Activated naive CD4-positive, alpha-beta T cell treated with anti-CD3 and anti-CD28 coated beads for 36 hours (primary cell): Measurements from ENCODE around the gene CCDC34. TPM values are rescaled to one million over a fixed set of nuclear protein-coding genes. Genes with fewer than 3 reads are reported as not detected.
"Not testable (repeated sequence)": the region's sequence is repeated elsewhere in the genome, so short reads cannot be mapped to it uniquely, and the experiment has no call there.

Source experiments
- CTCF ChIA-PET: fragments of 350-600 bp; sonication (Branson Sonifier 250); formaldehyde crosslinking; loops from one replicate; lab custom pipeline; 2021; ENCODE audit warnings: antibody characterized with exemption; lab: Charles Lee
- DNase-seq: peaks from one replicate; pipeline ENCODE4 v3.0.0-alpha.2; 2020
- H3K27ac Mint-ChIP-seq: one replicate; pipeline ENCODE4 v1.8.0; 2021; ENCODE audit warnings: mild to moderate bottlenecking, mixed read lengths
- H3K27me3 Mint-ChIP-seq: one replicate; pipeline ENCODE4 v1.8.0; 2021; ENCODE audit warnings: low read depth, mixed read lengths
- H3K36me3 Mint-ChIP-seq: one replicate; pipeline ENCODE4 v1.8.0; 2021; ENCODE audit warnings: low read depth, mixed read lengths
- H3K4me1 Mint-ChIP-seq: one replicate; pipeline ENCODE4 v1.8.0; 2021; ENCODE audit warnings: low read depth, mixed read lengths
- H3K4me3 Mint-ChIP-seq: one replicate; pipeline ENCODE4 v1.8.0; 2021; ENCODE audit warnings: mild to moderate bottlenecking, moderate library complexity, mixed read lengths
- H3K9me3 Mint-ChIP-seq: one replicate; pipeline ENCODE4 v1.8.0; 2021; ENCODE audit warnings: mixed read lengths
- intact Hi-C: fragments of 100-400 bp; cut with micrococcal nuclease; formaldehyde crosslinking; loops from one replicate; pipeline ENCODE4 v1.15.1; 2023
- total RNA-seq, 2 experiments: library from RNA; stranded (reverse); gene quantifications; one replicate each; pipeline ENCODE4 v1.2.3, GENCODE V29; 2021

CCDC34 gene
- total RNA-seq, 2 experiments from 2014 or later: 28.2 to 29.9 TPM

DNA sequence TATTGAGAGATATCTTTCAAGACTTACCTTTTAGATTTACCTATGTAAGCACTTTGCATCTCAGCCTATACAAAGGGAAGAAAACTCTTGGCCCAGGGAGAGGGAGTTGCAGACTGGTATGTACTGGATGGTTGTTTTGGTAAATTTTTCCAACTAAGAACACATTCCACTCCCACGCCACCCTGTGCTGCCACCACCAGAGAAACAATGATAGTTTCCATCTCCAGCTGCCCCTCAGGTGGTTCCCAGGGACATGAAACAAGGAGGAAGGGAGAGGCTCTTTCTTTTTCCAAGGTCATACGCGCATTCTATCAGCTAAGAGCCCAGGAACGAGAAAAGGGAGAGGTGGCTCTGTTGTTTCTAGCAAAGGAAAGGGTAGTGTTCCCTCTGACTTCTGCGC, 34.4 kb downstream of the CCDC34 start:
- H3K36me3 Mint-ChIP-seq: peaks cover 2% of the 10 kb centered on the region
- no peak for DNase-seq

DNA sequence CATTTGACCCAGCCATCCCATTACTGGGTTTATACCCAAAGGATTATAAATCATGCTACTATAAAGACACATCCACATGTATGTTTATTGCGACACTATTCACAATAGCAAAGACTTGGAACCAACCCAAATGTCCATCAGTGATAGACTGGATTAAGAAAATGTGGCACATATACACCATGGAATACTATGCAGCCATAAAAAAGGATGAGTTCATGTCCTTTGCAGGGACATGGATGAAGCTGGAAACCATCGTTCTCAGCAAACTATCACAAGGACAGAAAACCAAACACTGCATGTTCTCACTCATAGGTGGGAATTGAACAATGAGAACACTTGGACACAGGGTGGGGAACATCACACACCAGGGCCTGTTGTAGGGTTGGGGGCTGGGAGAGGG, 36.0 kb downstream of the CCDC34 start:
- H3K27me3 Mint-ChIP-seq, H3K27ac Mint-ChIP-seq, H3K36me3 Mint-ChIP-seq, H3K9me3 Mint-ChIP-seq, H3K4me1 Mint-ChIP-seq, intact Hi-C loops, CTCF ChIA-PET, H3K4me3 Mint-ChIP-seq, DNase-seq: not testable (repeated sequence)

More for the DNA sequence above, 34.4 kb downstream of the CCDC34 start:
- Mint-ChIP-seq H3K4me3 (no peak overlapping the region), H3K27me3 (peaks cover 2% of the 10 kb centered on the region), H3K4me1 (no peaks in the 10 kb centered on the region), H3K27ac (no peak overlapping the region), H3K9me3 (peaks cover 9% of the 10 kb centered on the region)
- CTCF ChIA-PET: no interaction called here
- intact Hi-C loops: no loop called here

DNA sequence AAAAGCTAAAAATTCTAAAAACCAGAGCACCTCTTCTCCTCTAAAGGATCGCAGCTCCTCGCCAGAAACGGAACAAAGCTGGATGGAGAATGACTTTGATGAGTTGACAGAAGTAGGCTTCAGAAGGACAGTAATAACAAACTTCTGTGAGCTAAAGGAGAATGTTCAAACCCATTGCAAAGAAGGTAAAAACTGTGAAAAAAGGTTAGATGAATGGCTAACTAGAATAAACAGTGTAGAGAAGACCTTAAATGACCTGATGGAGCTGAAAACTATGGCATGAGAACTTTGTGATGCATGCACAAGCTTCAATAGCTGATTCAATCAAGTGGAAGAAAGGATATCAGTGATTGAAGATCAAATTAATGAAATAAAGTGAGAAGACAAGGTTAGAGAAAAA, 40.8 kb downstream of the CCDC34 start:
- H3K36me3 Mint-ChIP-seq, H3K4me1 Mint-ChIP-seq, H3K9me3 Mint-ChIP-seq, H3K27ac Mint-ChIP-seq, DNase-seq, CTCF ChIA-PET, H3K4me3 Mint-ChIP-seq, intact Hi-C loops, H3K27me3 Mint-ChIP-seq: not testable (repeated sequence)

DNA sequence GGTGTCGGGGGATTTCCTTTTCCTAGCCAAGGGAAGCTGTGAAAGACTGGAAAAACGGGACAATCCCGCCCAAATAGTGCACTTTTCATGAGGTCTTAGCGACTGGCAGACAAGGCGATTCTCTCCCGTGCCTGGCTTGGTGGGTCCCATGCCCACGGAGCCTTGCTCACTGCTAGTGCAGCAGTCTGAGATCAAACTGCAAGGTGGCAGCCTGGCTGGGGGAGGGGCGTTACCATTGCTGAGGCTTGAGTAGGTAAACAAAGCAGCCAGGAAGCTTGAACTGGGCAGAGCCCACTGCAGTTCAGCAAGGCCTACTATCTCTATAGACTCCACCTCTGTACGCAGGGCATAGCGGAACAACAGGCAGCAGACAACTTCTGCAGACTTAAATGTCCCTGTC, 41.7 kb downstream of the CCDC34 start:
- intact Hi-C loops, CTCF ChIA-PET, H3K27ac Mint-ChIP-seq: not testable (repeated sequence)

DNA sequence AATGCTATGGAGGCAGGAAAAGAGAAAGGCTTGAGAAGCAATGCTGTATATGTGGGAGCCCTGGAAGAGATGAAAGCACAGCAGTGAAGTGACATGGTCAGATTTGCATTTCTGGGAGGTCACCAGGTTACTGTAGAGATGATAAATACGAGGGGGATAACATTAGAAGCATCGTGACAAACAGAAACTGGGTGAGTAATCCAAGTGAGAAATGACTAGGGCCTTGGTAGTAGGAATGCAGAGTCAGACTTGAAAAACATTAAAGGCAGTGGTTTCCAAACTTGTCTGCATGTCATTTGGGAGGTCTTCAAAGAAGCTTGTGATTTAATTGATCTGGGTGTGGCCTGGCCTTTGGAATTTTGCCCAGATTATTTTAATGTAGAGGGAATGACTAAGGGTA, 43.9 kb downstream of the CCDC34 start:
- Mint-ChIP-seq H3K9me3 (no peaks in the 10 kb centered on the region), H3K27ac (no peak overlapping the region), H3K4me1 (peaks cover 9% of the 10 kb centered on the region), H3K27me3 (peaks cover 7% of the 10 kb centered on the region), H3K4me3 (no peak overlapping the region), H3K36me3 (no peaks in the 10 kb centered on the region)
- intact Hi-C loops: loop anchor here (1.0 to 5.0 kb wide), 3 partner anchors 18 to 153 kb away; partner anchors contain the start of genes CCDC34 and LGR4
- peak; percentile 23 for DNase-seq
- CTCF ChIA-PET: no interaction called here

More for the DNA sequence above, 41.7 kb downstream of the CCDC34 start:
- not testable (repeated sequence) for H3K4me1 Mint-ChIP-seq, H3K9me3 Mint-ChIP-seq, H3K36me3 Mint-ChIP-seq, H3K4me3 Mint-ChIP-seq, H3K27me3 Mint-ChIP-seq, DNase-seq

DNA sequence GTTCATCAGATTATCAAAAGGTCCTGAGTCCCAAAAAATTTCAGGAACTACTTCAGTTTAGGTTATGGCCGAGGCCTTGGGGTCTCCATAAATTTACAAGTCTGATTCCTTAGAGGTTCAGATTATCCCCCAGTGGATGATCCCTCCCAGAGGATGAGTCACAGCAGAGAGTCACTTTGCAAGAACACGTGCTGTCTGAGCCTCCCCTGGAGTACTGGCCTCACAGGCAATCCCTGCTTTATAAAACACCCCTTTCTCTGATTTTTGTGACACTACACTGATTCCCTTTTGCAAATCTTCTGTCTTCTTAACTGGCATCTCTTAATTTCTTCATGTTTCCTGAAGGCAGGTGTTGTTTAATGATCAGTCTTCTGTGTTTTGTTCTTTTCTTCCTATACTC, 45.3 kb downstream of the CCDC34 start:
- Mint-ChIP-seq H3K4me3 (no peak overlapping the region), H3K27me3 (peaks cover 7% of the 10 kb centered on the region), H3K9me3 (no peaks in the 10 kb centered on the region), H3K27ac (no peak overlapping the region), H3K4me1 (peaks cover 9% of the 10 kb centered on the region), H3K36me3 (no peaks in the 10 kb centered on the region)
- CTCF ChIA-PET: no interaction called here
- DNase-seq: no peak
- intact Hi-C loops: loop anchor here (5.0 kb wide), 1 partner anchor 155 kb away; the partner anchor contains the start of gene LGR4

DNA sequence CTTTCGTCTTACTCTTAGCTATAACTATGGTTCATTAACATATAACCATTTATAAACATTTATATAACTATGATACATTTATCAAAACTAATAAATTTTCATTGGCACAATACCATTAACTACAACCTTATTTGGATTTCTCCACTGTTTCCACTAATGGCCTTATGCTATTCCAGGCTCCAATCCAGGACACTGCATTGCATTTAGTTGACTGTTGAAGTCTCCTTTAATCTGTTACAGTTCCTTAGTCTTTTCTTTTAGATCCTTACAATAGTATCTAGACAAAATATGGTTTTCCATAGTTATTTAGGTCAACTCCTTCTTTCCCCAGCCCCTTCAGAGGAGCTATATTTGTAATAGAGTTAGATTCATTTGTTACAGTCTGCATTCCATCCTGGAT, 47.2 kb downstream of the CCDC34 start:
- Mint-ChIP-seq H3K4me1 (peaks cover 9% of the 10 kb centered on the region), H3K27ac (no peak overlapping the region), H3K4me3 (no peak overlapping the region), H3K27me3 (peaks cover 4% of the 10 kb centered on the region), H3K36me3 (no peaks in the 10 kb centered on the region), H3K9me3 (no peaks in the 10 kb centered on the region)
- no peak for DNase-seq
- CTCF ChIA-PET: interaction anchor here (0.7 kb wide), 1 partner anchor 20 kb away, joined by 5 read pairs; no protein-coding TSS in a partner anchor
- intact Hi-C loops: loop anchor here (5.0 kb wide), 1 partner anchor 156 kb away; the partner anchor contains the start of gene LGR4

DNA sequence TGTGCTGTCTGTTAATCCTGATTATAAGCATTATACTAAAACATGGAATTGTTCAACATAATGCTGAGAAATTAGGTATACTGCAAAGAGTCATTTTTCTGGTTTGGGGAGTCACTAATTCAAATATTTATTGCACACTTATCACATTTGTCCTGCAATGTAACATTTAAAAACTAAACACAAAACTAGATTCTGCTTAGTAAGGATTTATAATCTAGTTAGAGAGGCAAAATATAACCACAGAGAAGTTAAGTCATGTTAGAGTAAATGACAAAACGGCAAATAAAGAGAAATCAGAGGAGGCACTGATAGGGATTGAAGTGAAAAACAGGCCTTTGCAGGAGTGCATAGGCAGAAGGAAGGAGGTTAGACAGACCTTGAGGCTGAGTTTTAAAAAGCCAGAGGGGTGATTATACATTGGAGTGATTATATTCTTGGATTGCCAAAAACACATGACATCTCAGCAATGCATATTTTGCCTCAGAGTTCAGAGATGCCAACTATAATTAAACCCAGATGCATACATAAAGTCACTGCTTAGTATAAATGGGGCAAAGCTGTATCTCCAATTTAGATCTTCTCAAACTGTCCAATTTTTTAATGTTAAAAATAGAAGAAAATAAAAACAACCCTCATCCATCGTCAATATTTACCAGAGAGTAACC, 49.7 kb downstream of the CCDC34 start:
- intact Hi-C loops: no loop called here
- H3K4me3 Mint-ChIP-seq: no peak overlapping the region
- no peaks in the 10 kb centered on the region for H3K36me3 Mint-ChIP-seq
- H3K9me3 Mint-ChIP-seq: no peaks in the 10 kb centered on the region
- peaks cover 4% of the 10 kb centered on the region for H3K27me3 Mint-ChIP-seq
- no peaks in the 10 kb centered on the region for H3K4me1 Mint-ChIP-seq
- DNase-seq: no peak
- CTCF ChIA-PET: no interaction called here
- no peak overlapping the region for H3K27ac Mint-ChIP-seq

DNA sequence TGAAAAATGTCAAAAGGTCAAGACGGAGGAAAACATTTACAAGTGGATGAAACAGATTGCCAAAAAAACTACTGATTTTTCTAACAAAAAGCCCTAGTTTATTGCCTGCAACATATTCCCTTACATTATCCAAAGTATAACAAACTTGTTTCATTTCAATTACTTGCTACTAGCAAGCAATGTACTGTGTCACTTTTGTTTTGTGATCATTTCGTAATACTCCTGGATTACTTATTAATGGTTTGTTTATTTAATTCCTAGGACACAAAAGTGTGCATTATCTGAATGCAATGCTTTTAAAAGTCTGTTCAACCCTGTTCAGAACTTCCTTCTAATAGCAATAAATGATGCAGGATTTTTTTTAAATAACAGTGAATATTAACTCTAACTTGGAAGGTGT, 50.9 kb downstream of the CCDC34 start:
- Mint-ChIP-seq H3K4me1 (no peaks in the 10 kb centered on the region), H3K27me3 (peaks cover 4% of the 10 kb centered on the region), H3K36me3 (no peaks in the 10 kb centered on the region), H3K4me3 (no peak overlapping the region), H3K27ac (no peak overlapping the region), H3K9me3 (no peaks in the 10 kb centered on the region)
- intact Hi-C loops: no loop called here
- CTCF ChIA-PET: no interaction called here
- DNase-seq: no peak

DNA sequence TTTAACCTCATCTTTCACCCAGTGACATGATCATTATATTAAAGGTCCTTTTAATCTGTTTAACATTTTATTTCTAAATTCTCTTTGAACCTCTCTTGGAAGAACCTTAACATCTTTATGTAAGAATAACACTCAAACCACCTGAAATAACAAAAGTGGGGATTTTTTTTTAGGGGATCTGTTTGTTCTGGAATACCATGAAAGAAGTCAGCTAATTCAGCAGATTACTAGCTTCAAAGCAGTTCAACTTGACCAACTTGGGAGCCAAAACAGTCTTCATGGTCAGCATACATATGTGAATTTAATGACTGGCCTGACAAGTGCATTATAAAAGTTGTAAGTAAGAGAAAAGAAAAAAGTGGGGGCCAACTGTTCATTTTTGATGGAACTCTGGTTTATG, 52.3 kb downstream of the CCDC34 start:
- Mint-ChIP-seq H3K4me1 (no peaks in the 10 kb centered on the region), H3K36me3 (no peaks in the 10 kb centered on the region), H3K4me3 (no peak overlapping the region), H3K9me3 (no peaks in the 10 kb centered on the region), H3K27me3 (peaks cover 7% of the 10 kb centered on the region), H3K27ac (no peak overlapping the region)
- DNase-seq: no peak
- intact Hi-C loops: no loop called here
- CTCF ChIA-PET: interaction anchor here (1.0 kb wide), 1 partner anchor 14 kb away, joined by 3 read pairs; no protein-coding TSS in a partner anchor

DNA sequence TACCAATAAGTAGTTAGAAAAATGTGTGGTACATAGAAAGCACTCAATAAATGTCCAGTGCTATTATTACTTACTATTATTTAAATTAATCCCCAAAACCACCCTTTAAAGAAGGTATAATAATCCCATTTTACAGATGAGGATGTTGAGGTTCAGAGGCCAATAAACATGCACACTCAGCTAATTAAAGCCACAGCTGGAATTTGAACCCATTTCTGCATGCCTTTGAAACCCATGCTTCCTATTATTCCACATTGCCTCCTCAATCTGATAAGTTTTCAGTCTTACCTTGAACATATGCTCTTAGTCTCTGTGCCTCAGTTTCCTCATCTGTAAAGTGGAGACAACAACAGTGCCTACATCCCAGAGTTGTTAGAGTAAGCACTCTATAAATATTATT, 52.8 kb downstream of the CCDC34 start:
- no peak for DNase-seq
- peaks cover 10% of the 10 kb centered on the region for H3K27me3 Mint-ChIP-seq
- intact Hi-C loops: no loop called here
- no peak overlapping the region for H3K27ac Mint-ChIP-seq
- H3K36me3 Mint-ChIP-seq: no peaks in the 10 kb centered on the region
- no peak overlapping the region for H3K4me3 Mint-ChIP-seq
- H3K9me3 Mint-ChIP-seq: peaks cover 3% of the 10 kb centered on the region
- CTCF ChIA-PET: interaction anchor here (1.0 kb wide), 1 partner anchor 13 kb away, joined by 3 read pairs; no protein-coding TSS in a partner anchor
- no peaks in the 10 kb centered on the region for H3K4me1 Mint-ChIP-seq

DNA sequence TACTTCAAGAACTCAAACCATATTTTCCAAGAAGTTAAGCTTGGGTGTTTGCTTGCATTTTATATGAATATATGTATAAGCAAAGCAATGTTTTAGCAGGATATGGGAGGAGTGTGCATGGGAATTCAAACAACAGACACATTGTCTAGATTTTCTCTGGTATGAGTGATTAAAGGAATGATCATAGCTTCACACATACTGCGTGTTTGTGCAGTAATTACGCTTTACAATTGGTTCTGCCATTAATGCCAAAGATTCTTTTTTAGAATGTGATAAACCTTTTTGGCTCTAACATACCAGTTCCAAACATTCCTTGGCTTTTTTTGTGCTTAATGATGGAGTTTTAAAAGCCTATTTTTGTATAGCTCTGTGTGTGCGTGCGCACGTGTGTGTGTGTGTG, 54.0 kb downstream of the CCDC34 start:
- Mint-ChIP-seq H3K27me3 (peaks cover 8% of the 10 kb centered on the region), H3K36me3 (no peaks in the 10 kb centered on the region), H3K9me3 (peaks cover 3% of the 10 kb centered on the region), H3K4me3 (no peak overlapping the region), H3K27ac (no peak overlapping the region), H3K4me1 (no peaks in the 10 kb centered on the region)
- no peak for DNase-seq
- intact Hi-C loops: no loop called here
- CTCF ChIA-PET: no interaction called here

DNA sequence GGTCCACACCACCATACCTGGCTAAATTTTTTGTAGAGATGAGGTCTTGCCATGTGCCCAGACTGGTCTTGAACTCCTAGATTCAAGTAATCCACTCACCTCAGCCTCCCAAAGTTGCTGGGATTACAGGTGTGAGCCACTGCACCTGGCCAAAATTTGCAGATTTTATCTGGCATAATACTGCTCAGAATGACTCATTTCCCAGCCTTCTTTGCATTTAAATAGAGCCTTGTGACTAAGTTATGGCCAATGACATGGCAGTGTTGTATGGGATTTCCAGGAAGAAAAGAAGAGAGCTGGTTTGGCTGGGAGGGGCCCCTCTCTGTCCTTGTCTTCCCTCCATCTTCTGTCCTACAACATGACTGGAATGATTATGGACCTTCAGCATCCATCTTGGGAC, 55.8 kb downstream of the CCDC34 start:
- H3K27me3 Mint-ChIP-seq: peaks cover 8% of the 10 kb centered on the region
- H3K27ac Mint-ChIP-seq: no peak overlapping the region
- no peaks in the 10 kb centered on the region for H3K4me1 Mint-ChIP-seq
- H3K9me3 Mint-ChIP-seq: peaks cover 8% of the 10 kb centered on the region
- DNase-seq: no peak
- no peak overlapping the region for H3K4me3 Mint-ChIP-seq
- H3K36me3 Mint-ChIP-seq: no peaks in the 10 kb centered on the region
- intact Hi-C loops: no loop called here
- CTCF ChIA-PET: no interaction called here
